Keratinocyte (primary cell): ENCODE measurements around the gene IFI30. TPM values are rescaled to one million over a fixed set of nuclear protein-coding genes. Genes with fewer than 3 reads are reported as not detected.

ENCODE experiments used
- DNase-seq: peaks from one replicate; pipeline ENCODE4 v3.0.0-alpha.2; 2011; ENCODE audit warnings: low read depth, missing footprints, low spot score
- FAIRE-seq: peaks from 2 replicates; lab custom pipeline; 2011; peaks lifted over from hg19 to GRCh38; lab: Jason Lieb, UNC
- H2AFZ ChIP-seq: 2 replicates; pipeline ENCODE4 v1.6.0; 2012; ENCODE audit warnings: low read length, control low read depth, inconsistent platforms; ENCODE audit not compliant: control insufficient read depth
- H3K27ac ChIP-seq: 2 replicates; pipeline ENCODE4 v1.5.1; 2011; ENCODE audit warnings: low read length; ENCODE audit not compliant: control insufficient read depth, insufficient read depth
- H3K27me3 ChIP-seq: 3 replicates; pipeline ENCODE4 v1.6.0; 2011; ENCODE audit warnings: low read length; ENCODE audit not compliant: control insufficient read depth, insufficient read depth; ENCODE audit errors: extremely low read depth
- H3K36me3 ChIP-seq, 2 experiments: 2 replicates in 1 of 2; 3 replicates in 1 of 2; pipeline ENCODE4 v1.5.1; 2011; ENCODE audit warnings: low read length in 2 of 2, mild to moderate bottlenecking in 1 of 2; ENCODE audit not compliant: control insufficient read depth in 2 of 2, insufficient read depth in 2 of 2; ENCODE audit errors: extremely low read depth in 1 of 2
- H3K4me1 ChIP-seq: 3 replicates; pipeline ENCODE4 v1.5.1; 2011; ENCODE audit warnings: low read length; ENCODE audit not compliant: control insufficient read depth, insufficient read depth; ENCODE audit errors: extremely low read depth
- H3K4me2 ChIP-seq: 3 replicates; pipeline ENCODE4 v1.6.0; 2011; ENCODE audit warnings: low read depth, low read length; ENCODE audit not compliant: control insufficient read depth, insufficient read depth; ENCODE audit errors: extremely low read depth
- H3K4me3 ChIP-seq, 3 experiments: fragments of 200-600 bp in 1 of 3; sonication (generic) in 1 of 3; 2 replicates in 2 of 3; 3 replicates in 1 of 3; pipeline ENCODE4 v1.5.1; 2011 to 2016; ENCODE audit warnings: low read length in 3 of 3, mild to moderate bottlenecking in 3 of 3, control low read depth in 2 of 3, inconsistent platforms in 1 of 3, low read depth in 1 of 3, mixed read lengths in 1 of 3, mixed run types in 1 of 3, moderate library complexity in 1 of 3; ENCODE audit not compliant: control insufficient read depth in 2 of 3, insufficient read depth in 2 of 3; ENCODE audit errors: extremely low read depth in 1 of 3
- H3K79me2 ChIP-seq: 2 replicates; pipeline ENCODE4 v1.6.0; 2012; ENCODE audit warnings: low read length; ENCODE audit not compliant: control insufficient read depth, insufficient read depth
- H3K9ac ChIP-seq: 3 replicates; pipeline ENCODE4 v1.6.0; 2011; ENCODE audit warnings: low read length; ENCODE audit not compliant: control insufficient read depth, insufficient read depth; ENCODE audit errors: extremely low read depth
- H3K9me1 ChIP-seq: 3 replicates; pipeline ENCODE4 v1.6.0; 2011; ENCODE audit warnings: low read length; ENCODE audit not compliant: control insufficient read depth, insufficient read depth; ENCODE audit errors: extremely low read depth
- H3K9me3 ChIP-seq: 2 replicates; pipeline ENCODE4 v1.5.1; 2012; ENCODE audit warnings: low read depth, low read length; ENCODE audit not compliant: control insufficient read depth
- H4K20me1 ChIP-seq: 3 replicates; pipeline ENCODE4 v1.6.0; 2011; ENCODE audit warnings: low read length; ENCODE audit not compliant: control insufficient read depth, insufficient read depth; ENCODE audit errors: extremely low read depth
- EZH2 ChIP-seq: IDR thresholded peaks from one replicate; pipeline ENCODE4 v1.6.1; 2012; ENCODE audit warnings: inconsistent platforms, mild to moderate bottlenecking, low read length, moderate library complexity
- dilution Hi-C: fragments of 300-500 bp; cut with MboI; formaldehyde crosslinking; loops from one replicate; pipeline ENCODE4 v1.7.0; 2020; ENCODE audit warnings: low sequenced_read_pairs; ENCODE audit not compliant: extremely low pct_ligation_motif_present
- polyA plus RNA-seq, 5 experiments: library from polyadenylated mRNA; depleted of rRNA in 3 of 5; stranded (reverse) in 3 of 5; stranded (forward) in 1 of 5; unstranded in 1 of 5; fragments of >200 nt; gene quantifications; 1 replicate in 1 of 5; 2 replicates in 3 of 5; 3 replicates in 1 of 5; pipeline versions ENCODE4 v1.2.1 to v1.2.3, GENCODE V29; 2011 to 2012; ENCODE audit warnings: missing spikeins in 2 of 5, low read depth in 1 of 5, low replicate concordance in 1 of 5
- TF ChIP-seq, protein P1 (sequence below), 3 experiments: IDR thresholded peaks in 1 of 3; conservative IDR thresholded peaks in 1 of 3; optimal IDR thresholded peaks in 1 of 3; 2 replicates in 2 of 3; 3 replicates in 1 of 3; pipeline versions ENCODE3 to v1.5.1; 2011; ENCODE audit warnings: low read length in 3 of 3, mild to moderate bottlenecking in 3 of 3, moderate library complexity in 2 of 3, control low read depth in 1 of 3, inconsistent platforms in 1 of 3; ENCODE audit not compliant: insufficient read depth in 2 of 3; ENCODE audit errors: extremely low read depth in 1 of 3

Gene IFI30
- polyA plus RNA-seq, 1 donor (not counting 4 experiments of a cell fraction or from before 2014, with no cell fraction given) = 31.3 TPM

DNA sequence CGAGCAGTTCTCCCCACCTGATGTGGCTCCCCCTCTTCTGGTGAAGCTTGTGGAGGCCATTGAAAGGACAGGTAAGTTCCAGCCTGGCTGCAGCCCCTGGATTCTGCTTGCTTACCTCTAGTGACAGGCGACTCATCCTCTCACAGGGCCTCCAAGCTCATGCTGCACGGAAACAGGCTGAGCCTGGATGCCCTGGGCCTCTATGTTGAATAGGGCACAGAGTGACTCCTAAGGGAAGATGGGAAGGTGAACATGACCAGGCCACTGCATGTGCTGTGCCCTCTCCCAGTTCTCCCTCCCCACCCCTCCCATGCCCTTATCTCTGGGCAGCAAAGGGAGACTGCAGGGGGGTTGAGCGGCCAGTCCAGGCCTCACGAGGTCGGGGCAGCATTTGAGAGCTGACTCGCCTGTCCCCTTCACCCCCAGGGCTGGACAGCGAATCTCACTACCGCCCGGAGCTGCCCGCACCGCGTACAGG is 13.1 kb upstream of the IFI30 start:
- peak overlapping the region; percentile 55 for H3K9ac ChIP-seq

DNA sequence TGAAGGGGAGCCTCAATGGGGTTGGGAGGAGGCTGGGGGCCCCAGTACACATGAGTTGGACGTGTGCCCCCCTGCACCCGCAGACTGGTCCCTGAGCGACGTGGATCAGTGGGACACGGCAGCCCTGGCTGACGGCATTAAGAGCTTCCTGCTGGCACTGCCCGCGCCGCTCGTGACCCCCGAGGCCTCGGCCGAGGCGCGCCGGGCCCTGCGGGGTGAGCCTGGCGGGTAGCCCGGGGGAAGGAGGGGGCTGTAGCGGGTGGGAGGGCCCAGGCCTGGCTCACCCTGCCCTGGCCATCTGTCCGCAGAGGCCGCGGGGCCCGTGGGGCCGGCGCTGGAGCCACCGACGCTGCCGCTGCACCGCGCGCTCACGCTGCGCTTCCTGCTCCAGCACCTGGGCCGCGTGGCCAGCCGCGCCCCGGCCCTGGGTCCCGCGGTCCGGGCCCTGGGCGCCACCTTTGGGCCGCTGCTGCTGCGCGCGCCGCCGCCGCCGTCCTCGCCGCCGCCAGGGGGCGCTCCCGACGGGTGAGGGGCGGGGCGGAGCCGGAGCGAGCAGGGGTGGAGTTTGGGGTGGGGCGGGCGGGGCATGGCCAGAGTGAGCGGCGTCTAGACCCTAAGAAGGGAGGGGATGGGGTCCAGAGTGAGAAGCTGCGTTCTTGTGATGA is 12.5 kb upstream of the IFI30 start:
- H3K27ac ChIP-seq = peak overlapping the region; percentile 53

More for the DNA sequence above, 13.1 kb upstream of the IFI30 start:
- Histone ChIP-seq H3K9me3 (no peaks in the 10 kb centered on the region), H3K36me3 (peaks cover 12 to 26% of the 10 kb centered on the region in 2 experiments), H3K4me2 (peak overlapping the region; percentile 34), H3K79me2 (peaks cover 1% of the 10 kb centered on the region), H2AFZ (no peak overlapping the region), H3K4me3 (no peak overlapping the region), H3K4me1 (peaks cover 24% of the 10 kb centered on the region), H3K27ac (no peak overlapping the region), H3K27me3 (no peaks in the 10 kb centered on the region), H3K9me1 (no peaks in the 10 kb centered on the region), H4K20me1 (no peaks in the 10 kb centered on the region)
- DNase-seq (no peak), FAIRE-seq (no peak)
- TF ChIP-seq, protein P1, sequence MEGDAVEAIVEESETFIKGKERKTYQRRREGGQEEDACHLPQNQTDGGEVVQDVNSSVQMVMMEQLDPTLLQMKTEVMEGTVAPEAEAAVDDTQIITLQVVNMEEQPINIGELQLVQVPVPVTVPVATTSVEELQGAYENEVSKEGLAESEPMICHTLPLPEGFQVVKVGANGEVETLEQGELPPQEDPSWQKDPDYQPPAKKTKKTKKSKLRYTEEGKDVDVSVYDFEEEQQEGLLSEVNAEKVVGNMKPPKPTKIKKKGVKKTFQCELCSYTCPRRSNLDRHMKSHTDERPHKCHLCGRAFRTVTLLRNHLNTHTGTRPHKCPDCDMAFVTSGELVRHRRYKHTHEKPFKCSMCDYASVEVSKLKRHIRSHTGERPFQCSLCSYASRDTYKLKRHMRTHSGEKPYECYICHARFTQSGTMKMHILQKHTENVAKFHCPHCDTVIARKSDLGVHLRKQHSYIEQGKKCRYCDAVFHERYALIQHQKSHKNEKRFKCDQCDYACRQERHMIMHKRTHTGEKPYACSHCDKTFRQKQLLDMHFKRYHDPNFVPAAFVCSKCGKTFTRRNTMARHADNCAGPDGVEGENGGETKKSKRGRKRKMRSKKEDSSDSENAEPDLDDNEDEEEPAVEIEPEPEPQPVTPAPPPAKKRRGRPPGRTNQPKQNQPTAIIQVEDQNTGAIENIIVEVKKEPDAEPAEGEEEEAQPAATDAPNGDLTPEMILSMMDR (optimal IDR thresholded peaks at IDR 0.05 in 1 of 3, IDR thresholded peaks at IDR 0.05 in 1 of 3, conservative IDR thresholded peaks at IDR 0.05 in 1 of 3; ENCODE audit: extremely low read depth in 1 of 3, insufficient read depth in 2 of 3, low read length in 3 of 3) = no peak
- TF ChIP-seq EZH2 = no peak
- dilution Hi-C loops = no loop called here

More for the DNA sequence above, 12.5 kb upstream of the IFI30 start:
- peaks cover 24% of the 10 kb centered on the region for H3K4me1 ChIP-seq
- no peaks in the 10 kb centered on the region for H3K9me1 ChIP-seq
- no peak for TF ChIP-seq EZH2
- TF ChIP-seq, protein P1 (optimal IDR thresholded peaks at IDR 0.05 in 1 of 3, IDR thresholded peaks at IDR 0.05 in 1 of 3, conservative IDR thresholded peaks at IDR 0.05 in 1 of 3; ENCODE audit: extremely low read depth in 1 of 3, insufficient read depth in 2 of 3, low read length in 3 of 3) = peak in 2 of 3 experiments; percentile 32 to 79
- H3K4me2 ChIP-seq = peak overlapping the region; percentile 84
- peak overlapping the region; percentile 60 for H3K9ac ChIP-seq
- dilution Hi-C loops = no loop called here
- H3K36me3 ChIP-seq = peaks cover 12 to 28% of the 10 kb centered on the region in 2 experiments
- peak overlapping the region in 2 of 3 experiments; percentile 20 to 59 for H3K4me3 ChIP-seq
- no peaks in the 10 kb centered on the region for H4K20me1 ChIP-seq
- peak overlapping the region; percentile 51 for H2AFZ ChIP-seq
- no peaks in the 10 kb centered on the region for H3K27me3 ChIP-seq
- no peaks in the 10 kb centered on the region for H3K9me3 ChIP-seq
- H3K79me2 ChIP-seq = no peaks in the 10 kb centered on the region
- no peak for DNase-seq
- no peak for FAIRE-seq
